Endothelial cell of umbilical vein (primary cell): Measurements from ENCODE around the gene AK9. TPM values are rescaled to one million over a fixed set of nuclear protein-coding genes. Genes with fewer than 3 reads are reported as not detected.
A peak's percentile ranks its signal among the peaks of the same experiment; 100 is the strongest.

Experiments used
- BruUV-seq: library from RNA; stranded (reverse); fragments of 400-500 nt; replicated peaks from 2 replicates; lab custom pipeline; 2021; lab: Mats Ljungman, UMichigan
- CTCF ChIA-PET: fragments of 300-600, 350-600 bp; sonication (Branson Sonifier 250); formaldehyde crosslinking; loops from one replicate; lab custom pipeline; 2021; ENCODE audit warnings: antibody characterized with exemption, inconsistent platforms; lab: Charles Lee
- POLR2A ChIA-PET: fragments of 300-600, 350-600 bp; sonication (Branson Sonifier 250); formaldehyde crosslinking; loops from one replicate; lab custom pipeline; 2021; ENCODE audit warnings: antibody characterized with exemption, inconsistent platforms; lab: Charles Lee
- DNase-seq: peaks from one replicate; pipeline ENCODE4 v3.0.0-alpha.2; 2011; ENCODE audit warnings: low read depth, low spot score
- FAIRE-seq: peaks from 2 replicates; lab custom pipeline; 2011; peaks lifted over from hg19 to GRCh38; lab: Jason Lieb, UNC
- H2AFZ ChIP-seq: 2 replicates; pipeline ENCODE4 v1.6.0; 2012; ENCODE audit warnings: low read depth, low read length, control low read depth, inconsistent platforms
- H3K27ac ChIP-seq: 2 replicates; pipeline ENCODE4 v1.5.1; 2011; ENCODE audit warnings: low read depth, mild to moderate bottlenecking, control low read depth, low read length, moderate library complexity; ENCODE audit not compliant: insufficient read depth
- H3K27me3 ChIP-seq, 2 experiments: 2 replicates each; pipeline versions ENCODE4 v1.6.0 to v1.6.1; 2011; ENCODE audit warnings: low read length in 2 of 2, mixed read lengths in 1 of 2; ENCODE audit not compliant: control insufficient read depth in 2 of 2, insufficient read depth in 2 of 2
- H3K36me3 ChIP-seq, 2 experiments: 2 replicates in 1 of 2; 3 replicates in 1 of 2; pipeline ENCODE4 v1.5.1; 2011; ENCODE audit warnings: low read length in 2 of 2, mild to moderate bottlenecking in 1 of 2, moderate library complexity in 1 of 2; ENCODE audit not compliant: control insufficient read depth in 2 of 2, insufficient read depth in 2 of 2; ENCODE audit errors: extremely low read depth in 1 of 2
- H3K4me1 ChIP-seq: 3 replicates; pipeline ENCODE4 v1.5.1; 2011; ENCODE audit warnings: mild to moderate bottlenecking, low read length; ENCODE audit not compliant: control insufficient read depth, insufficient read depth; ENCODE audit errors: extremely low read depth
- H3K4me2 ChIP-seq: 2 replicates; pipeline ENCODE4 v1.6.1; 2011; ENCODE audit warnings: low read length, control low read depth, mixed read lengths; ENCODE audit not compliant: insufficient read depth
- H3K4me3 ChIP-seq, 3 experiments: fragments of 200-600 bp in 1 of 3; sonication (generic), shearing (Covaris generic) in 1 of 3; replicated peaks in 1 of 3; 2 replicates each; pipeline ENCODE4 v1.5.1; 2011 to 2016; ENCODE audit warnings: control low read depth in 3 of 3, low read length in 3 of 3, mild to moderate bottlenecking in 2 of 3, inconsistent platforms in 1 of 3, low read depth in 1 of 3, moderate library complexity in 1 of 3; ENCODE audit not compliant: insufficient read depth in 1 of 3
- H3K79me2 ChIP-seq: 2 replicates; pipeline ENCODE4 v1.6.0; 2012; ENCODE audit warnings: low read length, inconsistent platforms; ENCODE audit not compliant: control insufficient read depth, insufficient read depth
- H3K9ac ChIP-seq: replicated peaks from 2 replicates; pipeline ENCODE3; 2011; ENCODE audit warnings: low read length, control low read depth; ENCODE audit not compliant: insufficient read depth; ENCODE audit errors: extremely low read depth
- H3K9me1 ChIP-seq: replicated peaks from 3 replicates; pipeline ENCODE4 v1.6.0; 2011; ENCODE audit warnings: mild to moderate bottlenecking, low read length; ENCODE audit not compliant: control insufficient read depth, insufficient read depth; ENCODE audit errors: extremely low read depth
- H3K9me3 ChIP-seq: replicated peaks from 2 replicates; pipeline ENCODE4 v1.5.1; 2012; ENCODE audit warnings: low read length, inconsistent platforms; ENCODE audit not compliant: control insufficient read depth, insufficient read depth
- H4K20me1 ChIP-seq: replicated peaks from 2 replicates; pipeline ENCODE3; 2011; ENCODE audit warnings: mild to moderate bottlenecking, low read length; ENCODE audit not compliant: control insufficient read depth, insufficient read depth; ENCODE audit errors: extremely low read depth
- JUN ChIP-seq: IDR thresholded peaks from 2 replicates; pipeline ENCODE4 v1.6.1; 2011; ENCODE audit warnings: borderline replicate concordance, low read depth; ENCODE audit not compliant: insufficient read length, insufficient read depth
- POLR2A ChIP-seq: IDR thresholded peaks from 2 replicates; pipeline ENCODE4 v1.6.1; 2012; ENCODE audit warnings: low read depth, mild to moderate bottlenecking, control low read depth, low read length
- dilution Hi-C: fragments of 300-500 bp; cut with MboI; formaldehyde crosslinking; loops from one replicate; pipeline ENCODE4 v1.15.0; 2019; ENCODE audit warnings: low sequenced_read_pairs; ENCODE audit not compliant: extremely low pct_ligation_motif_present
- intact Hi-C: fragments of 100-400 bp; cut with micrococcal nuclease; formaldehyde crosslinking; loops from one replicate; pipeline ENCODE4 v1.10.0; 2022
- polyA plus RNA-seq, 4 experiments: library from polyadenylated mRNA; depleted of rRNA in 3 of 4; stranded (reverse) in 3 of 4; unstranded in 1 of 4; fragments of >200 nt; gene quantifications; 2 replicates each; pipeline versions ENCODE4 v1.2.1 to v1.2.3, GENCODE V29; 2011 to 2012; ENCODE audit warnings: missing spikeins in 1 of 4
- total RNA-seq: library from RNA; stranded (reverse); gene quantifications from 2 replicates; pipeline ENCODE4 v1.2.3, GENCODE V29; 2021
- TF ChIP-seq, protein P1 (sequence below), 2 donors: IDR thresholded peaks; 1 replicate in 1 of 2; 2 replicates in 1 of 2; pipeline ENCODE4 v1.5.1; 2011; ENCODE audit warnings: low read length in 2 of 2, mild to moderate bottlenecking in 2 of 2, moderate library complexity in 2 of 2, control low read depth in 1 of 2, inconsistent platforms in 1 of 2, low read depth in 1 of 2; ENCODE audit not compliant: insufficient read depth in 1 of 2; ENCODE audit errors: extremely low read depth in 1 of 2
- TF ChIP-seq, protein P2 (sequence below): IDR thresholded peaks from 2 replicates; pipeline ENCODE4 v1.6.1; 2011; ENCODE audit not compliant: insufficient read depth, insufficient read length

The AK9 gene
- total and polyA plus RNA-seq, 2 donors (not counting 3 experiments of a cell fraction or from before 2014, with no cell fraction given): 1.4 to 3.2 TPM

DNA sequence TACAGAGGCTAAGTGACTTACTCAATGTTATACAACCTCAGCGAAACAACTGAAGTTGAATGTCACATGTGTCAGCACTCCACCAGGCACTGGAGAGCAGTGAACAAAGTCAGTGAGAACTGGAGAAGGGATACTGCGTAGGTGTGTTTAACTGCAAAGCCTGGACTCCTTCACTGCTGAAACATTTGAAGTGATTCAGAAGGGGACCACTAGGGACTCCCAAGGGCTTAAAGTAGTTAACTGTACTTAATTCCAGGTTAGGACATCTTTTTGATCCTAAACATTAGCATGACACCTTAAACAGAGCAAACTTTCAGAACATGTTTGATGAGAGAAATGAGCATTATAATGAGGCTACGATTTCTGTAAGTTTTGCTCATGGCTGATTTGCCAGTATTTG lies 163.0 kb downstream of the AK9 start:
- H3K27me3 ChIP-seq: no peaks in the 10 kb centered on the region
- H2AFZ ChIP-seq: no peak overlapping the region
- no TSS peak for BruUV-seq
- POLR2A ChIA-PET: no interaction called here
- FAIRE-seq: no peak
- TF ChIP-seq, protein P1, sequence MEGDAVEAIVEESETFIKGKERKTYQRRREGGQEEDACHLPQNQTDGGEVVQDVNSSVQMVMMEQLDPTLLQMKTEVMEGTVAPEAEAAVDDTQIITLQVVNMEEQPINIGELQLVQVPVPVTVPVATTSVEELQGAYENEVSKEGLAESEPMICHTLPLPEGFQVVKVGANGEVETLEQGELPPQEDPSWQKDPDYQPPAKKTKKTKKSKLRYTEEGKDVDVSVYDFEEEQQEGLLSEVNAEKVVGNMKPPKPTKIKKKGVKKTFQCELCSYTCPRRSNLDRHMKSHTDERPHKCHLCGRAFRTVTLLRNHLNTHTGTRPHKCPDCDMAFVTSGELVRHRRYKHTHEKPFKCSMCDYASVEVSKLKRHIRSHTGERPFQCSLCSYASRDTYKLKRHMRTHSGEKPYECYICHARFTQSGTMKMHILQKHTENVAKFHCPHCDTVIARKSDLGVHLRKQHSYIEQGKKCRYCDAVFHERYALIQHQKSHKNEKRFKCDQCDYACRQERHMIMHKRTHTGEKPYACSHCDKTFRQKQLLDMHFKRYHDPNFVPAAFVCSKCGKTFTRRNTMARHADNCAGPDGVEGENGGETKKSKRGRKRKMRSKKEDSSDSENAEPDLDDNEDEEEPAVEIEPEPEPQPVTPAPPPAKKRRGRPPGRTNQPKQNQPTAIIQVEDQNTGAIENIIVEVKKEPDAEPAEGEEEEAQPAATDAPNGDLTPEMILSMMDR (IDR thresholded peaks at IDR 0.05; ENCODE audit: extremely low read depth in 1 of 2, insufficient read depth in 1 of 2, low read depth in 1 of 2, low read length in 2 of 2): peak in 1 of 2 donors; percentile 22
- no peak for TF ChIP-seq JUN
- no peak overlapping the region for H3K4me2 ChIP-seq
- H3K4me3 ChIP-seq: no peak overlapping the region
- intact Hi-C loops (loop anchor here (1.0 to 2.0 kb wide), 5 partner anchors 163 to 863 kb away; partner anchors contain the start of genes AK9 and FIG4), dilution Hi-C loops (no loop called here)
- H4K20me1 ChIP-seq: no peaks in the 10 kb centered on the region
- no peak for DNase-seq
- no peaks in the 10 kb centered on the region for H3K36me3 ChIP-seq
- H3K79me2 ChIP-seq: no peaks in the 10 kb centered on the region
- no peaks in the 10 kb centered on the region for H3K9me3 ChIP-seq
- H3K4me1 ChIP-seq: no peaks in the 10 kb centered on the region
- H3K9me1 ChIP-seq: no peaks in the 10 kb centered on the region
- no peak overlapping the region for H3K9ac ChIP-seq
- no peak overlapping the region for H3K27ac ChIP-seq
- CTCF ChIA-PET: interaction anchor here (1.0 to 6.5 kb wide), 13 partner anchors 9 to 864 kb away, joined by 3 to 118 read pairs (median 5); no protein-coding TSS in a partner anchor

DNA sequence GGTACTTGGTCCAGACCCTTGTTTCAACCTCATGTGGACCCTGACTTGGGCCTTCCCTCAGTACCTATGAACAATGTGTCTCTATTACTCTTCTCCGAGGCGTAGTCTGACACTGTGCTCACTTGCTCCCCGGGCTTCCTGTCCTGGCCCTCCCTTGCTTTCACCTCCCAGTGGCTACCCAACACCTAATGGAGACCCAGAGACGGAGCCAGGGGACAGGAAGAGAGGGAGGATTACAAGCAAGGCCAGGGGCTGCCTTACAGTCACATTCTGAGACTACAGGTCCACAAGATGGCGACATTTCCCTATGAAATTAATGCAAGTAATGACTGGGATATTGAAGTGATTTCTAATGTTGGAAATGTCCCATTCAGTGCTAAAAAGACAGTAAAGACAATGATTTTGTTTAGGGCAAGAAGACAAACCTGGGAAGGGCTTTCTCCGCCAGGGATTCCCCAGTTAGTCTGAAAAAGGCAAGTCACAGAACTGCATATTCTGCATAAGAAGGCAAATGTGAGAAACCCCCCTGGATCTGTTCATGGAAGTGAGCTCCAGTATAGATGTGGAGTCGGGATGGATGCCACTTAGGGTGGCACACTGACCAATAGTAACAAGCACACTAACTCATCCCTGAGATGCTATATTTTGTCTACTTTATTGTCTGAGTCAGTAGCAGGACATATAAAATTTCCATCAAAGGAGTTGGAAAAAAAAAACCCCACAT lies 163.9 kb downstream of the AK9 start:
- Histone ChIP-seq H3K4me3 (no peak overlapping the region), H3K27ac (no peak overlapping the region), H3K9me1 (no peaks in the 10 kb centered on the region), H3K4me1 (no peaks in the 10 kb centered on the region), H3K4me2 (no peak overlapping the region), H3K79me2 (no peaks in the 10 kb centered on the region), H3K9me3 (no peaks in the 10 kb centered on the region), H3K27me3 (no peaks in the 10 kb centered on the region), H3K36me3 (no peaks in the 10 kb centered on the region), H4K20me1 (no peaks in the 10 kb centered on the region), H3K9ac (no peak overlapping the region), H2AFZ (peak overlapping the region; percentile 31)
- dilution Hi-C loops: no loop called here
- CTCF ChIA-PET: interaction anchor here (0.7 to 6.5 kb wide), 21 partner anchors 8 to 865 kb away, joined by 3 to 118 read pairs (median 4); partner anchors contain the start of genes AK9 and FIG4
- POLR2A ChIA-PET: no interaction called here
- BruUV-seq: no TSS peak
- intact Hi-C loops: loop anchor here (1.0 to 2.0 kb wide), 5 partner anchors 164 to 864 kb away; partner anchors contain the start of genes AK9 and FIG4
- peak; percentile 84 for FAIRE-seq
- TF ChIP-seq, protein P1 (IDR thresholded peaks at IDR 0.05; ENCODE audit: extremely low read depth in 1 of 2, insufficient read depth in 1 of 2, low read depth in 1 of 2, low read length in 2 of 2): peak; percentile 45 to 60
- no peak for TF ChIP-seq POLR2A
- TF ChIP-seq, protein P2, sequence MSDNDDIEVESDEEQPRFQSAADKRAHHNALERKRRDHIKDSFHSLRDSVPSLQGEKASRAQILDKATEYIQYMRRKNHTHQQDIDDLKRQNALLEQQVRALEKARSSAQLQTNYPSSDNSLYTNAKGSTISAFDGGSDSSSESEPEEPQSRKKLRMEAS: no peak
- DNase-seq: peak; percentile 67
